Measurements from ENCODE around the gene INPP4B.

INPP4B gene

DNA sequence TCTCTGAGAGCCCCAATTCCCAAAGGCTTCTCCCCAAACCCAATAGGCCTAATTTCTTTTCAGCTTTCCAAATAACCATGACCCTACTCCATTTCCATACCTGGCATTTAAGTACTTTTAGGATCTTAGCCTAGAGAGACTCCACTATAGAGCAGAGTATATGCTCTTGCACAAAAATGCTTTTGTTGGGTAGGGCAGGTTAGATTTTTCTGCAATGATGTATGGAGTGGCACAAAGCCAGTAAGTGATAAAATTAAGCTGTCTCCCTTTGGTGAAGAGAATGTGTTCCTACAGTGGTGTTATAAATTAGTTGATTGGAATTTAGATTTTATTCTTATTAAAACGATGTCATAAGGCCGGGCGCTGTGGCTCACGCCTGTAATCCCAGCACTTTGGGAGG, 124.9 kb downstream of the INPP4B start:
- DNase-seq = no peak

DNA sequence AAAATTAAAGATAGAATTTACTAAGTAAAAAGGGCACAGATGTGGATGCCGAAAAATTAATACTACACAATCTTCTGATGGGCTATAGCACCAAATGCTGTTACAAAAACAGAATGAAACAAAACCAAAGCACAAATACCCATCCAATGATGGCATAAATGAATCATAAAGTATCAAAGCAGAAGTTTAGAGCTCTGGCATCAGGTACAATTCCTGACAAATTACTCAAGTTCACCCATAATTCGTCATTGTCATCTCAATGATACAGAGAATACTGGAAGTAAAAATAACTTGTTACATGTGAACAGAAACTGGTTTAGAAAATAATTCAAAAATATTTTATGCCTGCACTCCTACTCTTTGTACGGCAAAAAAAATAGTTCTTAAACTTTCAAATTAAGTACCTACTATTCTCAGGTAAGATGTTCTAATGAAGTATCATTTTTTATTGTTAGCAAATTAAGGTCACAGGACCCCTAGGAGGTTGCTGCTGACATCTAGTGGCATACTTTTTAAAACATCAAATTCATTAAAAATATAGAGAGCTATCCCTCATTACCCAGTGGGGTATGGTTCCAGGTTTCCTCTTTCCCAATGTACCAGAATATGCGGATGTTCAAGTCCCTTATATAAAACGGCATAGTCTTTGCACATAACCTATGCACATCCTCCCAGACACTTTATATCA, 126.1 kb downstream of the INPP4B start:
- DNase-seq = no peak

DNA sequence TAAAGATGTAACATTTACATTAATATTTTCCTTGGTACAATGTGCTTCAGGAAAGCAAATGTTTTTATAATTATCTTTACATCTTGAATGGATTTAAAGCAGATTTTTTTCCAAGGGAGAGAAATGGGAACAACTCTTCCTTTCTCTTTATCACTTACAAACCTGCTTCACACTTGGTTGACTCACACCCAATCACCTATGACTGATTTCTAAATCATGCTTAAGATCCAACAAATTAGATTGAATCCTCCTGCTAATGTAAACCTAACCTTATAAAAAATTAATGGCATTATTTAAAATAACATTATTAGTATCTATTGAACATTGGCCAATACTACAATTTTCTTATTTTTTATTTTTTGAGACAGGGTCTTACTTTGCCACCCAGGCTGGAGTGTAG, 127.1 kb downstream of the INPP4B start:
- no peak for DNase-seq

DNA sequence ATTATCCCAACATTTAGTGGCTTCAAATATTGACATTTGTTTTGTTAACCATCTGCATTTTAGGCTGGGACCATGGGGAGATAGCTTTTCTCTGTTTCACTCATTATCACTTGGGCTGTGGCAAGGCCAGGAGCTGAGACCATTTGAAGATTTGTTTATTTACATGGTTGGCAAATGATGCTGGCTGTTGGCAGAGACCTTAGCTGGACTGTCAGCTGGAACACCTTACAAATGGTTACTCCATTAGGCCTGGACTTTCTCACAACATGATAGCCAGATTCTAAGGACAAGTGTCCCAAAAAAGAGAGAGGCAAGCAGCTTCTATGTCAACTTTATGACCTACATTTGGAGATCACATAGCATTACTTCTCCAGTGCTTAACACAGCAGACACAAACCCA, 130.4 kb downstream of the INPP4B start:
- DNase-seq = no peak

DNA sequence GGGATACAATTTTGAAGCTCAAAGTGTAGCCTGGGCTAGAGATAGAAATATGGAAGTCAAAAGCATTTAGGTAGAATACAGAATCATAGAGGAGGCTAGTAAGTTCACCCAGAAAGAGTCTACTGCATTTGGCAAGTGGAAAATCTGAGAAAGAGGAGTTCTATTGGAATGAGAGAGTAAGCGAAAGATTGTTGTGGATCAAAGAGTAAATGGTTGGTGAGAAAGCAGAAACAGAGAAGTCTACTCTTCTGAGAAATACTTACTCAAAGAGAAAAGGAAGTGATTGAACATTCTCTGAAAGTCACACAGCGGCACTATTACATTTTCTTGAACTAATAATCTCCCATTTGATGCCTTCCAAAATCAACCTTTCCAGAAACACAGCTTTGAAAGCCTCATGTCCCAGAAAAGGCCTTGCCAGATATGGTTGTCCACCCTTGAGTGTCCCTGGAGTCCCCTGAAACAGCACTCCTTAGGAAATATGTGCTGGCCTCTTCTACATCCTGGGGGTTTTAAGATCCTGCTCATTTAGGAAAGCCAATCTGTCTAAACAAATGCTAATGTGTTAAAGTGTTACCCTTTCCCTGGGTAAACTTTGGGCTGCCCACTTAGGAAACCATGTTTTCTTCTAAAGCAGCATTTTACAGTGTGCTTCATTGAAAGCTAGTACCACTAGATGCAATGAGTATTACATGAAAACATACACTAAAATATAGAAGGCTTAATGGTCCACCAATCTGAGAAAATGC, 132.6 kb downstream of the INPP4B start:
- DNase-seq = no peak

DNA sequence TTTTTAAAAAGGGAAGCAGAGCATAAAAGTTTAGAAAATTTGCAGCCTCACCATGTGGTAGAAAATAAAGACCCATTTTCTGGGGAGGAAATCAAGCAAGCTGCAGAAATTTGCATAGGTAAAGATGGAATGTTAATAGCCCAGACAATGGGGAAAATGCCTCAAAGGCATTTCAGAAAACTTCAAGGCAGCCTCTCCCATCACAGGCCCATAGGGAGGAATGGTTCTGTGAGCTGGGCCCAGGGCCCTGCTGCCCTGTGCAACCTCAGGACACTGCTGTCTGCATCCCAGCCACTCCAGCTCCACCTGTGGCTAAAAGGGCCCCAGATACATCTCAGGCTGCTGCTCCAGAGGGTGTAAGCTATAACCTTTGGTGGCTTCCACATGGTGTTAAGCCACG, 137.9 kb downstream of the INPP4B start:
- no peak for DNase-seq

DNA sequence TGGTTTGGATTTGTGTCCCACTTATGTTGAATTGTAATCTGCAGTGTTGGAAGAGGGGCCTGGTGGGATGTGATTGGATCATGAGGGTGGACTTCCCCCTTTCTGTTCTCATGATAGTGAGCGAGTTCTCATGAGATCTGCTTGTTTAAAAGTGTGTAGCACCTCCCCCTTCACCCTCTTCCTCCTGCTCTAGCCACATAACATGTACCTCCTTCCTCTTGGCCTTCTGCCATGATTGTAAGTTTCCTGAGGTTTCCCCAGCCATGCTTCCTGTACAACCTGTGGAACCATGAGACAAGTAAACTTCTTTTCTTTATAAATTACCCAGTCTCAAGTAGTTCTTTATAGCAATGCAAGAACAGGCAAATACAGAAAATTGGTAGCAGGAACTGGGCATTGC, 138.7 kb downstream of the INPP4B start:
- no peak for DNase-seq

DNA sequence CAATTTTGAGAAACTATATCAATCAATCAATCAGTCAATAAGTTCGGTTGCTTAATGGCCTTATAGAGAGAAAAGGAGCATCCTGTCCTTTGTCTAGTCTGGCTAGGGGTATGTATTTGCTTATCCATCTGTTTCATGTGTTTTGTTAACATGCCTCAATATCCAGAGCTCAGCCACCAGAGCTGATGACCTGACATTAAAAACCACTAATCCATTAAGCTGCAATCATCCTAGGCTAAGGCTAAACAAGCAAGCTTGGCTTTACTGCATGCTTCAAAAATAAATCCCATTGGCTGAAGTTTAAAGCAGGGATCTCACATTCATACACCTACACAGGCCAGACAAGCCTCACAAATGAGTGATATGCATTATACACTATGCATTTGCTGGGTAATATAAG, 139.7 kb downstream of the INPP4B start:
- DNase-seq = no peak

DNA sequence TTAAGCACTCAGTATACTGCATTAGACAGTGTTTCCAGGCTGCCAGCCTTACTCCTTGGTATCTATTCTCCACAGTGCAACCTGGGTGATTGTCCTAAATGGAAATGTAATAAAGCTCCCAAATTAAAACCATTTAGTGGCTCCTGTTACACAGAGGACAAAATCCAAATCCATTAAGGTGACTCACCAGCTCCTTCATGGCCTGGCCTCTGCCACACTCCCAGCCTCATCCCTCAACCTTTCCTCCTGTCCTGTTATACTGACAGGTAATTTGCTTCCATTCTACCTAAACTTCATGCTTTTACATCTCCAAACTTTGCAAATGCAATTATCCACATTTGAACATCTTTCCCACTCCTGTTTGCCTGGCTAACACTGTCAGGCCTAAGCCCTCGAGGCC, 140.3 kb downstream of the INPP4B start:
- DNase-seq = no peak

DNA sequence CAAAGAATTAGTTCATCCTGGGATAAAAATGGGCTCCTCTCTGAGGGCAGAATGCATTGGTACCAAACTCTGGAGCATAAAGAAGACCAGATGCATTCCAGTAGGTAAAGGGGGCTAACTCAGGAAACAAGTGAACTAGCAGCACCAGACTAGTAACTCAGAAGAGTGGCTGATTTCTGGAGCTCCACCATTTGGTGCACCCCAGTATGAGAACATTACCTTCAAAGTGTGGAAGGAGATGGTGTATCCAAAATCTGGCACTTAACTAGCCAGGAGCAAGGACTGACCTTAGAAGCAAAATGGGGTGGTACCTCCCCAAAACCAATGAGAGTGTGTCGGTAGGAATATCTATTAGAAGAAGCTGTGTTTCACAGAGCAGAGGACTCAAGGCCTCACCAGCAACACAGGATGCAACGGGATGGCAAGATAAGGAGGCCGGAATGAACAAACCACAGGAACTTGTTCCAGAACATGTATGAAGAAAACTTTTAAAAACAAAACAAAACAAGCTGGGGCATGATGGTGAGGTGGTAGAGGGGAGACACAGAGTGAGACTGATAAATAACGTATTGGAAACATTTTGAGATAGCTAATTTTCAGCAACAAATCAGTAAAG, 142.3 kb downstream of the INPP4B start:
- no peak for DNase-seq

DNA sequence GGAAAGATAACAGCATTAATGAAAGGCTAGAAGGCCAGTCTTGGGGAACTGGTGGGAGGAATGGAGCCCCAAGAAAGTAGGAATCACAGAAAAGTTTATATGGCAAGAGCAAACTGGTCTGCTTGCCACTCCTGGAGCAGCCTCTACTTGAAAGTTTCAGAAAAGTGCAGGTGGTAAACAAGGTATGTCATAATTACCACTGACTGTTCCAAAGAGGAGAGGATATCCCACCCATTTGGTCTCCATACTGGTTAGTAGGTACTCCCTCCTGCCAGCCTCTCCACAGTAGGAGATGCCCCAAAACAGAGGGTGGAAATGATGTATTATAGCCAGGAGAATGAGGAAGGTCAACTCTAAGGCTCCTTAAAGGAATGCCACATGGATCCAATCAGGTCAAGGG, 145.1 kb downstream of the INPP4B start:
- no peak for DNase-seq

DNA sequence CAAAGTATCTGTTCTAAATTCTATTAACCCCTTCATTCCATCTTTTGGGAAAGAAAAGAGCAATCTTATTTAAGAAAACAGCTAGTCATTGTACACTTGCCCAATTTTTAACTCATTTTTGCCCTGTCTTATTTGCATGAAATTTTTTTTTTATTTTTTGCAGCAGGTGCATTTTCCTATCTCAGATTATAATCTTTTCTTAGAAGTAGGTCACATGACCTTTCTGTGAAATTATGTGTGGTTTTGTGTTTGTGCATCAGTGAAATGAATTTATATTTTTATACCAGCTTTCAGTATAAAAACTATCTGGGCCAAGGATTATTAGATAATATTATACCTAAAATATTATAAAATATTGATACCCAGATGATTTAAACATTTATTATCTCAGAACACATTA, 145.6 kb downstream of the INPP4B start:
- no peak for DNase-seq

DNA sequence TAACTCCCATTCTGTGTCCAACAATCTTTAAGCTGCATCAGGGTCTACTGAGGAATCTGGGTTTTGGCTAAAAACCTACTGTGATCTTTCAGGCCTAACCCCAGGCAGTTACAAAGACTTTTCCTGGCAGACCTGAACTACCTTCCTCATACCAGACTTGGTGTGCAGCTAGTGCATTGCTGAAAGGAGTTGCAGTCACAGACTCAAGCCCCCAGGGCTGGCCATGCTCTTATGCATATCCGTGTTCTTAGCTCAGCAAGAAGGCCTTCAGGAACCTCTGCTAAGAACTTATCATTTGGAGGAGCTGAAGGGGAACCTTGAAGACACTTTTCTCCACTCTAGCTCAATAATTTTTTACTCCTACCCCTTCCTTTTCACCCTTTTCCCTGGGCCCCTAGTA, 147.5 kb downstream of the INPP4B start:
- DNase-seq = no peak

DNA sequence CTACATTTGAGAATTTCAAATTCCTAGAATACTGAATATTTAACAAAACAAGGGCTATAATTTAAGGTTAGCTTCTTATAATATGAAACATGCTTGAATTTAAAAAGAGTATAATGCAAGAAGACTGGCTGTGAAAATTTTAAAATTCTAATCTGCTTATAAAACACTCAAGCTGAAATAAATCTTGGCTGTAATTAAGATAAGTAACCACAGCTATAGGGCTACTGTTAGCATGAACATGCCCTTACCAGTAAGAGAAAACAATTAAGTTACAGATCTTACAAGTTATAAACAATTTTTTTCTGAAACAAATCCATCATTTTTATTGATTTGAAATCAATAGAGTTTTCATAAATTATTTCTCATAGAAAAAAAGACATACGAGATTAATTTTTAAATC, 148.2 kb downstream of the INPP4B start:
- DNase-seq = no peak

DNA sequence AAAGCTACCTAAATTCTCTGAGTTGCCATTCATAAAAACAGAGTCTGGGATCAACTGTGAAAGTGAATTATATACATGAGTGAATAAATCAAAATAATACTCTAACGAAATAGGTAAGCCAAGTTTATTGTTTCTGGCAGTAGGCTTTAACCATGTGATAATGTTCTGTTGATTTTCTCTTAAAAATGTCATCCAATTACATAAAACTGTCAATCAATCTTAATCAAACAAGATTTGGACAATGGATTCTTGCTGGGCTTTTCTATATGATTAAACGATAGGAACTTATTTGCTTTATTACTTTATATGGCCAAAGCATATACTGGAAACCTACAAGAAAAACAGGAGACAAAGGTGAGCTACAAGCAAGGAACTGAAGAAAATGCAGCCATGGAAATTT, 148.8 kb downstream of the INPP4B start:
- no peak for DNase-seq

DNA sequence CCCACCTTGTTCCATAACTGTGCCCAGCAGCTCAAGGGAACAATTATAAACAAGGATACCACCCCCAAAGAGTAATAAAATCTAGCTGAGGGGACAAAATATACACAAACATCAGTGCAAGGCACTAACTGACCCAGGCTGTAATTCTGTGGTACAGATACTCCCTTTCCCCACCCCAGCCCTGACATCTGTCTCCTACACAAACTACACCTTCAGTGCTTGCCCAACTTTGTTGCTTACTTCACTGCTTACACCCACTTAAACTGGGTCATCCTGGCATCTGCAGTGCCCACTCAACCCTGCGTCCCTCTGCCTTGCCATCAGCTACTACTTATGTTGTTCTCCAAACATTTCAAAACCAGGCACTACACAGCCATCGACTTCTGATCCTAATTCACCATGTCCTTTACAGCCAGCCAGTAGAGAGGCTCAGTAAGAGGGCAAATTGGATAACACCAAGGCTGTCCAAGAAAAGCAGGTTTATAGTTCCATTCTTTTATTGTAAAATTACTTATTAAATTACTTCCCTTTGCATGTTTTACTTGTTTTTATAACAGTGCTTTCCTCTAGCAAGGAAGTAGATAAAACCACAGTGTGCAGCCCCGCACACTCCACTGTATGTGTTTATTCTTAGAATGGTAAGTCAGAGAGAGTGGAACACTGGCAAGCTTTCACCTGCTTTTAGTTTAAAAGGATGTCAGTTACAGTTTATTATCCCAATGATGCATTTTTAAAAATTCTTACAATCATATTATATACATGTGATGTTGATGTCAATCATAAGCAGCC, 149.6 kb downstream of the INPP4B start:
- DNase-seq = no peak

DNA sequence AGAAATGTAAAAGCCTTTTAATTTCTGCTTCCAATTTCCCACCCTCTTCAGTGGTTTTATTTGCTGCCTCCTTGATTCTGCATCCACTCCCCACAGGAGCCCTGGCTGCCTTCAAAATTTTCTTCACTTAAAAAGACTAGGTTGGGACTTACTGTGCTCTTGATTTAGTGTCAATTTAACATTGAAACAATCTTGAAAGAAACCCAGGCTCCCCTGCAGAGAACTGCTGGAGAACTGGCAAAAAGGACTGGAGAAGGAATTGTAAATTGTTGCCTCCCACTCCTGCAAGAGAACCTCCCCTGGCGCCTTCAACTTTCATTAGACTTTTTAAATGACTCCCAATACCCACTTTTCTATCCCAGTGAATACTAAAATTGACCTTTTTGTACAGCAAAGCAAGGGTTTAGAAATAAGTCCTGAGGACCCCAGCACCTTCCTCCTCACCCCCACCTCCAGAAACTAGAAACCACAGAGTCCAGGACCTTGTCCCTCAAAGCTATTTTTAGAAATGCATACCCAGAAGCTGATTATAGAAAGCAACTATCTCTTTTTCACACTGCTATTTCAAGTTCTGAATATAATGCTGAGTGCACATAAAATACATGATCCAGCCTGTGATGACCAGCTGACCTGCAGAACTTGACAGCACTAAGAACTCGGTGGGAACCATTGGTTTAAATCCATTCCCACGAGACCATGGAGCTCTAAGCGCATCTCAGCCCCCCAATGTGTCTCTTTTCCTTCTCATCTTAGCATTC, 155.5 kb downstream of the INPP4B start:
- no peak for DNase-seq

DNA sequence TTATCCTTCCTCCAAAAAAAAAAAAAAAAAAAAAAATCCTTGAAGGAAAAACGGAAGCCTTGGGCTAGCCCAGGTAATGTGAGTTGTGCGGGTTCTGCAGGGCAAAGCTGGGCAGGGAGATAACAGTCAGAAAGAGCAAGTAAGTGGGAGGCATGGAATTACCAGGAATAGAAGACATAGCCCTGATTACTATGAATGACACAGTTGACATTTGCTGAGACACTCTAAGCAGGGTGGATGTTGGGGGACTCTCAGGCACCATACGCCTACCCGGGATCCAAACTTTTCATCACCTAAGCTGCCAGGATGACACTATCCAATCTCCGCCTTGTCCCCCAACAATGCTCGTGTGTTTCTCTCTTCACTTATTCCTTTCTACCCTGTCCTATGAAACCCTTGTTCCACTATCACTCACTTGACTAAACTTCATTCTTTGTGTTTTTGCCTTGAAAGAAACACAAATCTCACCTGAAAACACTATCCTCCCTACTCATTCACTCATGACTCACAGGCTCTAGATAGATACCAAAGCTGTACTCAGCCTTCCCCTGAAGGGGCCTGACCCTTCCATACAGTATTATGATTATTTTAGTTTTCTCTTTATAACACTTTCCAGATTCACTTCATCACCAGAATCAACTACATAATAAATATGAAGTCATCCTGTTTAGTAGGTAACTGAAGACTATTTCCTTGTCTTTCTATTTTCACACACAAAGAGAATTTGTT, 158.4 kb downstream of the INPP4B start:
- no peak for DNase-seq

DNA sequence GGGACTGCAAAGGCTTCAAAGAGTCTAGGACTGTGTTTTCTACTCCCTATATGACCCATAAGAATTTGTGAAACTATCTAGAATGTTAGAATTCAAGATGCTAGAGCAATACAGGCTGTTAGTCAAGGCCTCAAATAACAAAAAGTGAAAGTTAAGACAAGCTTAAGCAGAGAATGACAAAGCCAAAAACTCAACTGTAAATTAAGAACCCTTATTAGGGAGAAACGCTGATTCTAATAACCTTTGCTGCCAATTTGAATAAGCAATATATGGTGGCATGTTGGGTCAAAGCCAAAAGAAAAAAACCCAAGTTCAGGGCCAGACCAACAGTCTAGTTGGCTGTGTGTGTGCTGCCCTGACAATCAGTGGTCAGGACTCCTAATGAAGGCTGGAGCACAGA, 160.0 kb downstream of the INPP4B start:
- no peak for DNase-seq

DNA sequence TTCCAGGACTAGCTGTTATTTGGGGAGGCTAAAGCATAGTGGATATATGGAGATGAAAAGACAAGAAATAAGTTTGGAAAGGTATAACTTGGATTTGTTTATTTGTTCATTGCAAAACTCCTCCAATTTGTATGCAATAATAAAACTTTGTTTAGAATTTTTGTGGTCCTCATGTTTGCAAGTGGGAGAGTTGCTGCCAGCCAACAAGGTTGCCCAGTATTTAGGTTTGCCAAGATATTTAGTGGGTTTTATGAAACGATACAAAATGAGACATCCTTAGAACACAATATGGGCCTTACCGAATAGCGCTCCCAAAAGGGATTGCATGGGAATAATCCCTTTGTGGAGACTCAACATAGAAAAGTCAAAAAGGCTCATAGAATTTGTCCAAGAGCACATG, 162.1 kb downstream of the INPP4B start:
- DNase-seq = no peak

DNA sequence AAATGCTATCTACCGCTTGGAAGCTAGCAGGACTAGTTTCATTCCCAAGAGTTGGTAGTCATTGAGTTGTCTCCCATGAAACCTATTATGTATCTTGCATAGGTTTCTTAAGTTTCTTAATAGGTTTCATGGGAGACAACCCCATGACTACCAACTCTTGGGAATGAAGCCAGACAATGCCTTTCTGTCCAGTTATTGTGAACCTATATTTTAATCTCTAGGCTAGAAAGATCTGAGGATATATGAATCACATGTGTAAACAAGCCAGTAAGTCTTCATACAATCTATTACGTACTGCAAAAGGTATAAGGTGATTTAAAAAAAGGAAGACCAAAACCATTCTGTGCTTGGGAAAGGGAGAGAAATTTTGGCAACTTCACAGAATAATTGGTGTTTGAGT, 162.6 kb downstream of the INPP4B start:
- DNase-seq = no peak

DNA sequence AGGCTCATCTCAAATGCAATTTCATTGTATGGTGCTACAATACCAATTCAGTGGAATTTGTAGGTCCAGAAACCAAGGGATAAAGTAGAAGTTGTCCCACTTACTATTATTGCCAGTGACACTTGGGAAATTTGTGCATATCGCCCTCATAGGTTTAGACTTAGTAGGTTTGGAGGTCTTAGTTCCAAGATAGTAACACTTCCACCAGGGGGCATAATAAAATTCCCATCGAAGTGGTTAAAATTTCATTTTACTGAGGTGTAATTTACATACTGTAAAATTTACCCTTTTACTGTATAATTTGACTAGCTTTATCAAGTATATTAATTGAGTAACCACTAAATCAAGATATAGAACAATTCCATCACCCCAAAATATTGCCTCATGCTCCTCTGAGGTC, 174.6 kb downstream of the INPP4B start:
- DNase-seq = no peak

All from SIG-M5 (cell line).